ENCODE results near the gene TNFRSF1A. TPM values are rescaled to one million over a fixed set of nuclear protein-coding genes. Genes with fewer than 3 reads are reported as not detected.

The TNFRSF1A gene
- total and polyA plus RNA-seq, 7 donors, result 38.8 to 224 (median 117) TPM

GRCh38 chr12:6328945-6329702, 12.8 kb downstream of the TNFRSF1A start:
- no peaks in the 10 kb centered on the region for H3K9me3 ChIP-seq
- peaks cover 51% of the 10 kb centered on the region for H3K4me1 ChIP-seq
- H3K27me3 ChIP-seq (ENCODE audit: insufficient read depth in 3 of 3, low read length in 2 of 3), result no peaks in the 10 kb centered on the region
- no peak for TF ChIP-seq CTCF (IDR thresholded peaks at IDR 0.05)
- DNase-seq, result no peak
- intact Hi-C loops (cut with DNase I), result loop anchor here (5.0 kb wide), 2 partner anchors 123 to 138 kb away; partner anchors contain the start of gene TAPBPL (in 1 of the 2)
- 82 to 85% (median 84%) methylated on average over 75 of the region's 75 CpGs for WGBS, 3 donors
- H3K27ac ChIP-seq, result no peak overlapping the region
- no peak overlapping the region for H3K4me3 ChIP-seq
- ATAC-seq, result no peak
- peaks cover 8 to 66% of the 10 kb centered on the region in 2 donors for H3K36me3 ChIP-seq (ENCODE audit: insufficient read depth in 1 of 2, low read depth in 1 of 2)

GRCh38 chr12:6328045-6328779, 13.7 kb downstream of the TNFRSF1A start:
- Histone ChIP-seq H3K27me3 (ENCODE audit: insufficient read depth in 3 of 3, low read length in 2 of 3) (no peaks in the 10 kb centered on the region), H3K36me3 (ENCODE audit: insufficient read depth in 1 of 2, low read depth in 1 of 2) (peaks cover 7 to 57% of the 10 kb centered on the region in 2 donors), H3K27ac (peak overlapping the region; percentile 47), H3K9me3 (no peaks in the 10 kb centered on the region), H3K4me3 (peak overlapping the region; percentile 18), H3K4me1 (peaks cover 53% of the 10 kb centered on the region)
- no peak for TF ChIP-seq CTCF (IDR thresholded peaks at IDR 0.05)
- 76 to 85% (median 81%) methylated on average over 10 of the region's 10 CpGs for WGBS, 3 donors
- intact Hi-C loops (cut with DNase I), result loop anchor here (5.0 kb wide), 2 partner anchors 124 to 139 kb away; partner anchors contain the start of gene TAPBPL (in 1 of the 2)
- DNase-seq, result no peak
- ATAC-seq, result no peak

GRCh38 chr12:6327229-6328041, 14.4 kb downstream of the TNFRSF1A start:
- DNase-seq (peak in 1 of 2 donors; percentile 45), ATAC-seq (no peak)
- Histone ChIP-seq H3K27me3 (ENCODE audit: insufficient read depth in 3 of 3, low read length in 2 of 3) (no peaks in the 10 kb centered on the region), H3K27ac (peak overlapping the region; percentile 47), H3K9me3 (no peaks in the 10 kb centered on the region), H3K4me3 (peak overlapping the region; percentile 18), H3K4me1 (peaks cover 57% of the 10 kb centered on the region), H3K36me3 (ENCODE audit: insufficient read depth in 1 of 2, low read depth in 1 of 2) (peaks cover 2 to 49% of the 10 kb centered on the region in 2 donors)
- intact Hi-C loops (cut with DNase I), result loop anchor here (5.0 kb wide), 2 partner anchors 125 to 140 kb away; partner anchors contain the start of gene TAPBPL (in 1 of the 2)
- WGBS, 3 donors, result 57 to 64% (median 59%) methylated on average over 33 of the region's 33 CpGs
- TF ChIP-seq CTCF (IDR thresholded peaks at IDR 0.05), result no peak

Data from psoas muscle (tissue), 8 donors.